Stromal cell of bone marrow (primary cell): ENCODE results near the gene ALDH18A1.
A peak's percentile ranks its signal among the peaks of the same experiment; 100 is the strongest.
"Not testable (repeated sequence)": the region's sequence is repeated elsewhere in the genome, so short reads cannot be mapped to it uniquely, and the experiment has no call there.

Experiments
- DNase-seq: peaks from one replicate; pipeline ENCODE4 v3.0.0-alpha.2; 2012; ENCODE audit warnings: low read depth

The ALDH18A1 gene

GRCh38 chr10:95656291-95657164 is at the start of gene ALDH18A1:
ALDH18A1 (minus strand) TSS chr10:95656711; CDS start chr10:95653377, 3,334 bp downstream.
- DNase-seq: peak; percentile 84

GRCh38 chr10:95698415-95698814 is 41.9 kb upstream of the ALDH18A1 start:
- no peak for DNase-seq

- no peak for DNase-seq
These were observed 40.9 kb upstream of the ALDH18A1 start for GRCh38 chr10:95697429-95697828.

GRCh38 chr10:95694665-95695064 is 38.2 kb upstream of the ALDH18A1 start:
- no peak for DNase-seq

- peak; percentile 100 for DNase-seq
These were observed 37.4 kb upstream of the ALDH18A1 start, which contains the start of gene TCTN3 for GRCh38 chr10:95693668-95694534. TCTN3 (minus strand) TSS chr10:95693927; CDS start chr10:95693899, 28 bp downstream.

- DNase-seq: no peak
These were observed 36.7 kb upstream of the ALDH18A1 start for GRCh38 chr10:95693071-95693667.

- no peak for DNase-seq
These were observed 34.8 kb upstream of the ALDH18A1 start for GRCh38 chr10:95691281-95691680.

- DNase-seq: no peak
These were observed 32.1 kb upstream of the ALDH18A1 start for GRCh38 chr10:95688648-95689047.

- no peak for DNase-seq
These were observed 27.5 kb upstream of the ALDH18A1 start for GRCh38 chr10:95683966-95684365.

GRCh38 chr10:95675403-95676116 is 19.0 kb upstream of the ALDH18A1 start:
- DNase-seq: no peak

- no peak for DNase-seq
These were observed 18.1 kb upstream of the ALDH18A1 start for GRCh38 chr10:95674643-95675042.

- DNase-seq: not testable (repeated sequence)
These were observed 16.1 kb upstream of the ALDH18A1 start for GRCh38 chr10:95672641-95673040.

- DNase-seq: no peak
These were observed 8.0 kb upstream of the ALDH18A1 start for GRCh38 chr10:95664543-95664942.

- no peak for DNase-seq
These were observed 7.0 kb upstream of the ALDH18A1 start for GRCh38 chr10:95663496-95663895.

- no peak for DNase-seq
These were observed 5.3 kb upstream of the ALDH18A1 start for GRCh38 chr10:95661818-95662217.

- DNase-seq: peak; percentile 71
These were observed 3.8 kb upstream of the ALDH18A1 start for GRCh38 chr10:95660283-95660682.

GRCh38 chr10:95657250-95657649 is 739 bp upstream of the ALDH18A1 start:
- no peak for DNase-seq

GRCh38 chr10:95655571-95656290 is 780 bp downstream of the ALDH18A1 start:
- DNase-seq: no peak

GRCh38 chr10:95653895-95654294 is 2.6 kb downstream of the ALDH18A1 start:
- no peak for DNase-seq

GRCh38 chr10:95651346-95652060 is 5.0 kb downstream of the ALDH18A1 start:
- no peak for DNase-seq
